IPS DF 6.9 (cell line): ENCODE measurements around the gene HIPK3.

ENCODE experiments used
- DNase-seq: peaks from one replicate; pipeline ENCODE4 v3.0.0-alpha.2; 2013; ENCODE audit warnings: low read depth, low spot score
- H3K27ac ChIP-seq: one replicate; pipeline ENCODE4 v1.5.1; 2013; ENCODE audit warnings: low read length, control low read depth
- H3K27me3 ChIP-seq: 2 replicates; pipeline ENCODE4 v1.6.1; 2013; ENCODE audit warnings: mild to moderate bottlenecking, low read length; ENCODE audit not compliant: control insufficient read depth, insufficient read depth
- H3K36me3 ChIP-seq: 2 replicates; pipeline ENCODE4 v1.6.1; 2013; ENCODE audit warnings: low read length; ENCODE audit not compliant: control insufficient read depth, insufficient read depth
- H3K4me1 ChIP-seq: 2 replicates; pipeline ENCODE4 v1.6.1; 2013; ENCODE audit warnings: low read length; ENCODE audit not compliant: control insufficient read depth, insufficient read depth
- H3K4me3 ChIP-seq: 2 replicates; pipeline ENCODE4 v1.5.1; 2013; ENCODE audit warnings: mild to moderate bottlenecking, low read length
- H3K9me3 ChIP-seq: 2 replicates; pipeline ENCODE4 v1.6.1; 2013; ENCODE audit warnings: low read length, inconsistent platforms; ENCODE audit not compliant: control insufficient read depth, insufficient read depth
- whole genome bisulfite sequencing: extraction: QIAGEN DNeasy Blood & Tissue Kit; methylation state at CpG from one replicate; pipeline ENCODE4 v1.1.7; 2013; ENCODE audit warnings: mixed read lengths, missing lambda C conversion rate; ENCODE audit not compliant: insufficient read length, insufficient coverage; 5-methylcytosine and 5-hydroxymethylcytosine counted together

Gene HIPK3

GRCh38 chr11:33376331-33377310 is 119.4 kb downstream of the HIPK3 start:
- Histone ChIP-seq H3K4me3 (peak overlapping the region; percentile 63; the same call in 1 of the 2 replicates), H3K9me3 (no peaks in the 10 kb centered on the region), H3K36me3 (no peaks in the 10 kb centered on the region), H3K4me1 (no peaks in the 10 kb centered on the region; the same call in 1 of the 2 replicates), H3K27ac (no peak overlapping the region), H3K27me3 (peaks cover 19% of the 10 kb centered on the region)
- no peak for DNase-seq
- no CpG with 5 or more reads among the region's 106 CpGs for WGBS

- Histone ChIP-seq H3K27ac (no peak overlapping the region), H3K4me3 (no peak overlapping the region), H3K9me3 (no peaks in the 10 kb centered on the region), H3K27me3 (peaks cover 19% of the 10 kb centered on the region), H3K4me1 (no peaks in the 10 kb centered on the region; the same call in 1 of the 2 replicates), H3K36me3 (no peaks in the 10 kb centered on the region)
- no peak for DNase-seq
- WGBS, result no CpG with 5 or more reads among the region's 10 CpGs
These were observed 120.5 kb downstream of the HIPK3 start for GRCh38 chr11:33377412-33378370.

GRCh38 chr11:33379947-33380346 is 122.8 kb downstream of the HIPK3 start:
- H3K36me3 ChIP-seq, result no peaks in the 10 kb centered on the region
- H3K9me3 ChIP-seq, result no peaks in the 10 kb centered on the region
- peaks cover 17% of the 10 kb centered on the region for H3K27me3 ChIP-seq
- H3K4me1 ChIP-seq, result no peaks in the 10 kb centered on the region; the same call in 1 of the 2 replicates
- WGBS, result no CpG with 5 or more reads among the region's 3 CpGs
- no peak overlapping the region for H3K4me3 ChIP-seq
- H3K27ac ChIP-seq, result no peak overlapping the region
- DNase-seq, result no peak

- H3K27me3 ChIP-seq, result peaks cover 3% of the 10 kb centered on the region; the same call in 1 of the 2 replicates
- no peaks in the 10 kb centered on the region for H3K9me3 ChIP-seq
- H3K27ac ChIP-seq, result no peak overlapping the region
- no CpG with 5 or more reads among the region's 8 CpGs for WGBS
- H3K4me1 ChIP-seq, result no peaks in the 10 kb centered on the region
- no peak for DNase-seq
- H3K4me3 ChIP-seq, result no peak overlapping the region
- H3K36me3 ChIP-seq, result no peaks in the 10 kb centered on the region
These were observed 126.1 kb downstream of the HIPK3 start for GRCh38 chr11:33383075-33383919.

- DNase-seq, result no peak
- H3K4me1 ChIP-seq, result no peaks in the 10 kb centered on the region
- no peak overlapping the region for H3K4me3 ChIP-seq
- H3K27me3 ChIP-seq, result no peaks in the 10 kb centered on the region
- H3K9me3 ChIP-seq, result no peaks in the 10 kb centered on the region
- H3K27ac ChIP-seq, result no peak overlapping the region
- no peaks in the 10 kb centered on the region for H3K36me3 ChIP-seq
- WGBS, result no CpG with 5 or more reads among the region's 1 CpG
These were observed 126.7 kb downstream of the HIPK3 start for GRCh38 chr11:33383920-33384209.

GRCh38 chr11:33384220-33384619 is 127.0 kb downstream of the HIPK3 start:
- Histone ChIP-seq H3K9me3 (no peaks in the 10 kb centered on the region), H3K4me1 (no peaks in the 10 kb centered on the region), H3K4me3 (no peak overlapping the region), H3K27ac (no peak overlapping the region), H3K27me3 (no peaks in the 10 kb centered on the region), H3K36me3 (no peaks in the 10 kb centered on the region)
- no CpG with 5 or more reads among the region's 2 CpGs for WGBS
- no peak for DNase-seq

GRCh38 chr11:33387581-33387980 is 130.4 kb downstream of the HIPK3 start:
- Histone ChIP-seq H3K9me3 (no peaks in the 10 kb centered on the region), H3K27me3 (no peaks in the 10 kb centered on the region), H3K27ac (no peak overlapping the region), H3K4me3 (no peak overlapping the region), H3K4me1 (no peaks in the 10 kb centered on the region), H3K36me3 (no peaks in the 10 kb centered on the region)
- WGBS, result no CpG with 5 or more reads among the region's 3 CpGs
- DNase-seq, result no peak

GRCh38 chr11:33387996-33388395 is 130.8 kb downstream of the HIPK3 start:
- Histone ChIP-seq H3K9me3 (no peaks in the 10 kb centered on the region), H3K4me3 (no peak overlapping the region), H3K4me1 (no peaks in the 10 kb centered on the region), H3K36me3 (no peaks in the 10 kb centered on the region), H3K27ac (no peak overlapping the region), H3K27me3 (no peaks in the 10 kb centered on the region)
- WGBS, result no CpG with 5 or more reads among the region's 5 CpGs
- no peak for DNase-seq

- Histone ChIP-seq H3K27ac (no peak overlapping the region), H3K9me3 (no peaks in the 10 kb centered on the region), H3K4me1 (no peaks in the 10 kb centered on the region), H3K27me3 (no peaks in the 10 kb centered on the region), H3K4me3 (no peak overlapping the region), H3K36me3 (no peaks in the 10 kb centered on the region)
- no peak for DNase-seq
- no CpG with 5 or more reads among the region's 7 CpGs for WGBS
These were observed 131.8 kb downstream of the HIPK3 start for GRCh38 chr11:33388793-33389525.
